Esophagus squamous epithelium (tissue), 4 donors: Measurements from ENCODE around the gene DCPS.

Experiments used
- CTCF ChIP-seq, 6 experiments: fragments of 450-650 bp in 4 of 6; fragments of 200-600 bp in 2 of 6; sonication (generic) in 2 of 6; IDR thresholded peaks; one replicate each; pipeline ENCODE4 v1.5.1; 2016 to 2019; ENCODE audit warnings: antibody characterized with exemption in 6 of 6, mild to moderate bottlenecking in 4 of 6, moderate library complexity in 4 of 6
- POLR2A ChIP-seq, 4 donors: fragments of 450-650 bp; IDR thresholded peaks; one replicate each; pipeline ENCODE4 v1.6.1; 2017; ENCODE audit warnings: antibody characterized with exemption in 4 of 4, mild to moderate bottlenecking in 4 of 4, moderate library complexity in 3 of 4

DNA sequence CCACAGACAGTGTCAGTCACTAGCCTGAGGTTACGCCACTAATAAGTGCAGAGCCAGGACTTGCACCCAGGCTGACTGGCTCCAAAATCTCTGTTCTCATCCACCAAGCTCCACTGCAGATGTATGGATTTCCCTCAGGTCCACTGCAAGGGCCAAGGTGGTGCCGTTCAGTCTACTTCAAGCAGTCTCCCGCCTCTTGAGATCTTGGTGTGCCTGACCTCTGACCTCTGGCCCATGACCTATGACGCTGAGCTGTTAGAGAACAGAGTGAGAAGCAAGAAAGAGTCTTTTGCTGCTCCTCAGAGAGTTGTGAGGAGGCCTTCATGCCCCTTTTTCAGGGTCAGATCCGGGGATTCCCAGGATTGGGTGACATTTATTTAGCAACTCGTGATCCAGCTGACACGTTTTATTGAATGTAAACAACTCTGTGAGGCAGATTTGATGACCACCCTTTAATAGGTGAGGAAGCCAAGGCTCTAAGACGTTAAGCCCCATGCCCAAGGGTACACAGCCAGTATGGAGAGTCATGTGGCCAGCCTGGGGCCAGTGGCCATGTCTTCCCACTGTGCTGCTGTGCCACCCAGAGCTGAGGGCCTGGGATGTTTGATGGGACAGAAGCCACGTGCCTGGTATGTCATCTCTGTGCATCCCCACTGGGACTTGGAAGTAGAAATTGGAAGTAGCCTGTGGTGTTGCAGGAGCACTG, 25.2 kb downstream of the DCPS start:
- TF ChIP-seq POLR2A (IDR thresholded peaks at IDR 0.05) = no peak
- TF ChIP-seq CTCF (IDR thresholded peaks at IDR 0.05) = no peak
